UCSD-AML1 (cell line): Measurements from ENCODE around the gene NTM.
A peak's percentile ranks its signal among the peaks of the same experiment; 100 is the strongest.

Source experiments
- DNase-seq: peaks from one replicate; lab custom pipeline; 2025; ENCODE audit not compliant: unreplicated experiment; lab: John Stamatoyannopoulos, UW

The NTM gene

GRCh38 chr11:131696690-131697089, 326.3 kb downstream of the NTM start:
- no peak for DNase-seq

- no peak for DNase-seq
Observed at GRCh38 chr11:131703311-131703710, 332.9 kb downstream of the NTM start.

- DNase-seq: no peak
Observed at GRCh38 chr11:131704682-131705081, 334.3 kb downstream of the NTM start.

GRCh38 chr11:131710511-131710910, 340.1 kb downstream of the NTM start:
- no peak for DNase-seq

- DNase-seq: no peak
Observed at GRCh38 chr11:131712897-131713296, 342.5 kb downstream of the NTM start.

- DNase-seq: no peak
Observed at GRCh38 chr11:131713529-131714134, 343.2 kb downstream of the NTM start.

GRCh38 chr11:131717616-131718015, 347.2 kb downstream of the NTM start:
- DNase-seq: no peak

GRCh38 chr11:131723088-131723487, 352.7 kb downstream of the NTM start:
- DNase-seq: no peak

GRCh38 chr11:131724436-131724975, 354.1 kb downstream of the NTM start:
- no peak for DNase-seq

- no peak for DNase-seq
Observed at GRCh38 chr11:131734871-131735270, 364.5 kb downstream of the NTM start.

GRCh38 chr11:131737357-131737756, 366.9 kb downstream of the NTM start:
- DNase-seq: no peak

- DNase-seq: no peak
Observed at GRCh38 chr11:131739243-131739882, 368.9 kb downstream of the NTM start.

- DNase-seq: no peak
Observed at GRCh38 chr11:131744847-131745246, 374.4 kb downstream of the NTM start.

GRCh38 chr11:131745405-131745804, 375.0 kb downstream of the NTM start:
- no peak for DNase-seq

GRCh38 chr11:131746201-131746600, 375.8 kb downstream of the NTM start:
- no peak for DNase-seq

- DNase-seq: peak; percentile 38
Observed at GRCh38 chr11:131748151-131749050, 378.0 kb downstream of the NTM start.

GRCh38 chr11:131749101-131749500, 378.7 kb downstream of the NTM start:
- DNase-seq: no peak

GRCh38 chr11:131750152-131750551, 379.7 kb downstream of the NTM start:
- DNase-seq: no peak

- no peak for DNase-seq
Observed at GRCh38 chr11:131750692-131751091, 380.3 kb downstream of the NTM start.

- DNase-seq: no peak
Observed at GRCh38 chr11:131754671-131755070, 384.3 kb downstream of the NTM start.

GRCh38 chr11:131756479-131757110, 386.2 kb downstream of the NTM start:
- DNase-seq: no peak
